SK-N-SH treated with all-trans-retinoic acid at 6 μM for 48 hours (cell line): ENCODE data around the gene OR6J1.

ENCODE experiments used
- GLIS3 ChIP-seq: fragments of 250-450 bp; sonication (Bioruptor Pico); IDR thresholded peaks from 2 replicates; pipeline ENCODE4 v1.5.0; 2020; ENCODE audit warnings: mild to moderate bottlenecking, moderate library complexity
- ISL1 ChIP-seq: fragments of 250-450 bp; sonication (Bioruptor Pico); IDR thresholded peaks from 2 replicates; pipeline ENCODE4 v2.1.2; 2022; ENCODE audit warnings: mild to moderate bottlenecking, moderate library complexity
- OSR1 ChIP-seq: fragments of 250-450 bp; sonication (Bioruptor Pico); IDR thresholded peaks from 2 replicates; pipeline ENCODE4 v1.8.0; 2022; ENCODE audit warnings: moderate library complexity, mild to moderate bottlenecking, inconsistent platforms
- PPARA ChIP-seq: fragments of 250-450 bp; sonication (Bioruptor Pico); IDR thresholded peaks from 2 replicates; pipeline ENCODE4 v1.5.0; 2020; ENCODE audit warnings: mild to moderate bottlenecking, borderline replicate concordance
- RARB ChIP-seq: fragments of 250-450 bp; sonication (Bioruptor Pico); IDR thresholded peaks from 2 replicates; pipeline ENCODE4 v1.8.0; 2021; ENCODE audit warnings: mild to moderate bottlenecking, moderate library complexity
- SNAI2 ChIP-seq: fragments of 250-450 bp; sonication (Bioruptor Pico); IDR thresholded peaks from 2 replicates; pipeline ENCODE4 v1.5.0; 2020; ENCODE audit warnings: mild to moderate bottlenecking, moderate library complexity
- ZC3H10 ChIP-seq: fragments of 250-450 bp; sonication (Bioruptor Pico); IDR thresholded peaks from 2 replicates; pipeline ENCODE4 v1.5.1; 2021; ENCODE audit warnings: mild to moderate bottlenecking, moderate library complexity
- ZFP30 ChIP-seq: fragments of 450-650 bp; formaldehyde crosslinking; IDR thresholded peaks from 2 replicates; pipeline ENCODE4 v1.5.0; 2022; ENCODE audit warnings: mild to moderate bottlenecking, moderate library complexity
- TF ChIP-seq, protein P1 (sequence below): fragments of 250-450 bp; sonication (Bioruptor Pico); IDR thresholded peaks from 2 replicates; pipeline ENCODE4 v1.5.1; 2020; ENCODE audit warnings: low read depth, mild to moderate bottlenecking, moderate library complexity

GRCh38 chr14:22667881-22668280 lies 23.7 kb upstream of the OR6J1 start:
- TF ChIP-seq PPARA (no peak), ISL1 (no peak), ZFP30 (CRISPR knock-in tag) (no peak), SNAI2 (CRISPR knock-in tag) (no peak), GLIS3 (no peak), RARB (CRISPR knock-in tag) (no peak), OSR1 (CRISPR knock-in tag) (no peak), ZC3H10 (CRISPR knock-in tag) (no peak)
- TF ChIP-seq, protein P1, sequence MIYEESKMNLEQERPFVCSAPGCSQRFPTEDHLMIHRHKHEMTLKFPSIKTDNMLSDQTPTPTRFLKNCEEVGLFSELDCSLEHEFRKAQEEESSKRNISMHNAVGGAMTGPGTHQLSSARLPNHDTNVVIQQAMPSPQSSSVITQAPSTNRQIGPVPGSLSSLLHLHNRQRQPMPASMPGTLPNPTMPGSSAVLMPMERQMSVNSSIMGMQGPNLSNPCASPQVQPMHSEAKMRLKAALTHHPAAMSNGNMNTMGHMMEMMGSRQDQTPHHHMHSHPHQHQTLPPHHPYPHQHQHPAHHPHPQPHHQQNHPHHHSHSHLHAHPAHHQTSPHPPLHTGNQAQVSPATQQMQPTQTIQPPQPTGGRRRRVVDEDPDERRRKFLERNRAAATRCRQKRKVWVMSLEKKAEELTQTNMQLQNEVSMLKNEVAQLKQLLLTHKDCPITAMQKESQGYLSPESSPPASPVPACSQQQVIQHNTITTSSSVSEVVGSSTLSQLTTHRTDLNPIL (CRISPR knock-in tag) = no peak
